GM12878 (cell line): ENCODE data around the gene PKMYT1.

Experiments
- CTCF ChIP-seq, 3 experiments: IDR thresholded peaks in 2 of 3; conservative IDR thresholded peaks in 1 of 3; 2 replicates each; pipeline ENCODE4 v1.5.1; 2011; ENCODE audit warnings: low read depth in 3 of 3, low read length in 3 of 3, mild to moderate bottlenecking in 3 of 3, control low read depth in 2 of 3, moderate library complexity in 2 of 3, inconsistent platforms in 1 of 3, mixed read lengths in 1 of 3; ENCODE audit not compliant: control insufficient read depth in 2 of 3, insufficient read depth in 1 of 3; ENCODE audit errors: extremely low read depth in 1 of 3
- TAF1 ChIP-seq: IDR thresholded peaks from 2 replicates; pipeline ENCODE4 v1.6.1; 2011; ENCODE audit warnings: mild to moderate bottlenecking, low read depth, low read length, borderline replicate concordance
- TCF7 ChIP-seq: IDR thresholded peaks from 2 replicates; pipeline ENCODE4 v1.6.1; 2014; ENCODE audit warnings: antibody characterized with exemption, borderline replicate concordance
- ZNF274 ChIP-seq: IDR thresholded peaks from one replicate; pipeline ENCODE4 v1.8.0; 2011; ENCODE audit not compliant: insufficient read length, insufficient read depth

DNA sequence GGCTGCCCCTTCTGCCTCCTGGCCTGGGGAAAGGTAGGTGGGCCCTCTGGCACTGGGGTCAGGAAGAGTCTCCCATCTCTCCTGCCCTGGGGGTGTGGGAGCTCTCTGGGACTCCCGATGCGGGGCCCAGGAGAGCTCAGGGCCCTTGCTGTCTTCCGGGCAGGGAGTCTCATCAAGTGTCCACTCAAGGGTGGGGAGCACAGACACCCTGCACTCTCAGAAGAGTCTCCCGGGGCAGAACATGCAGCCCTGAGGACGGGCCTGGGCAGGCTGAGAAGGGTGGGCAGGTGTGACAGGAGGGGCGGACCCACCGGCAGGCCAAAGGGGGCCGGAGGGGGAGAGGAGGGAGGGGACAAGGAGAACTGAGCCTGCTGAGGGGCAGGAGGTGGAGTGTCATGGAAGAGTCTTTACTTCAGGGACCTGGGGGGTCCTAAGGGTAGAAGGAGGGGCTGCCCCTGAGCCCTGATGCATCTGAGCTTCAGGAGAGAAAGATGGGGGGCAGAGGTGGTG lies 8.4 kb upstream of the PKMYT1 start:
- TF ChIP-seq TCF7 (no peak), CTCF (IDR thresholded peaks at IDR 0.05 in 2 of 3, conservative IDR thresholded peaks at IDR 0.05 in 1 of 3; ENCODE audit: control insufficient read depth in 2 of 3, extremely low read depth in 1 of 3, insufficient read depth in 1 of 3, low read depth in 3 of 3, low read length in 3 of 3) (no peak), ZNF274 (no peak), TAF1 (no peak)
